Measurements from ENCODE around the gene RAPGEF3.

The RAPGEF3 gene

GRCh38 chr12:47743311-47743860, 15.3 kb downstream of the RAPGEF3 start:
- FAIRE-seq: no peak
- no peak for TF ChIP-seq TAF1 (IDR thresholded peaks at IDR 0.05; ENCODE audit: borderline replicate concordance, low read depth, low read length)
- no peak for DNase-seq (ENCODE audit: insufficient read length)

GRCh38 chr12:47742253-47742825, 16.3 kb downstream of the RAPGEF3 start:
- TF ChIP-seq POLR2AphosphoS5 (IDR thresholded peaks at IDR 0.05; ENCODE audit: low read depth, low read length): no peak
- no peak for TF ChIP-seq TAF1 (IDR thresholded peaks at IDR 0.05; ENCODE audit: borderline replicate concordance, low read depth, low read length)
- TF ChIP-seq POLR2A (IDR thresholded peaks at IDR 0.05; ENCODE audit: low read depth, low read length): no peak
- DNase-seq (ENCODE audit: insufficient read length) (no peak), FAIRE-seq (peak; percentile 94)

GRCh38 chr12:47741340-47741703, 17.4 kb downstream of the RAPGEF3 start:
- no peak for TF ChIP-seq POLR2AphosphoS5 (IDR thresholded peaks at IDR 0.05; ENCODE audit: low read depth, low read length)
- TF ChIP-seq TAF1 (IDR thresholded peaks at IDR 0.05; ENCODE audit: borderline replicate concordance, low read depth, low read length): no peak
- no peak for TF ChIP-seq POLR2A (IDR thresholded peaks at IDR 0.05; ENCODE audit: low read depth, low read length)
- no peak for FAIRE-seq

GRCh38 chr12:47740606-47741339, 17.9 kb downstream of the RAPGEF3 start:
- no peak for FAIRE-seq
- no peak for TF ChIP-seq TAF1 (IDR thresholded peaks at IDR 0.05; ENCODE audit: borderline replicate concordance, low read depth, low read length)
- no peak for TF ChIP-seq POLR2AphosphoS5 (IDR thresholded peaks at IDR 0.05; ENCODE audit: low read depth, low read length)
- no peak for DNase-seq (ENCODE audit: insufficient read length)

More at GRCh38 chr12:47741340-47741703, 17.4 kb downstream of the RAPGEF3 start:
- no peak for DNase-seq (ENCODE audit: insufficient read length)

GRCh38 chr12:47739979-47740378, 18.7 kb downstream of the RAPGEF3 start:
- FAIRE-seq (peak; percentile 21), DNase-seq (ENCODE audit: insufficient read length) (peak; percentile 70)
- TF ChIP-seq POLR2AphosphoS5 (IDR thresholded peaks at IDR 0.05; ENCODE audit: low read depth, low read length) (no peak), POLR2A (IDR thresholded peaks at IDR 0.05; ENCODE audit: low read depth, low read length) (no peak; the same call in 1 of the 2 replicates), TAF1 (IDR thresholded peaks at IDR 0.05; ENCODE audit: borderline replicate concordance, low read depth, low read length) (no peak)

GRCh38 chr12:47739297-47739696, 19.4 kb downstream of the RAPGEF3 start:
- TF ChIP-seq POLR2A (IDR thresholded peaks at IDR 0.05; ENCODE audit: low read depth, low read length): no peak
- no peak for TF ChIP-seq POLR2AphosphoS5 (IDR thresholded peaks at IDR 0.05; ENCODE audit: low read depth, low read length)
- TF ChIP-seq TAF1 (IDR thresholded peaks at IDR 0.05; ENCODE audit: borderline replicate concordance, low read depth, low read length): no peak
- DNase-seq (ENCODE audit: insufficient read length): no peak
- no peak for FAIRE-seq

GRCh38 chr12:47737936-47738594, 20.6 kb downstream of the RAPGEF3 start:
- TF ChIP-seq POLR2AphosphoS5 (IDR thresholded peaks at IDR 0.05; ENCODE audit: low read depth, low read length): no peak
- TF ChIP-seq POLR2A (IDR thresholded peaks at IDR 0.05; ENCODE audit: low read depth, low read length): no peak
- TF ChIP-seq TAF1 (IDR thresholded peaks at IDR 0.05; ENCODE audit: borderline replicate concordance, low read depth, low read length): no peak
- DNase-seq (ENCODE audit: insufficient read length): no peak
- no peak for FAIRE-seq

- DNase-seq (ENCODE audit: insufficient read length) (no peak), FAIRE-seq (no peak)
- TF ChIP-seq POLR2A (IDR thresholded peaks at IDR 0.05; ENCODE audit: low read depth, low read length) (no peak), TAF1 (IDR thresholded peaks at IDR 0.05; ENCODE audit: borderline replicate concordance, low read depth, low read length) (no peak), POLR2AphosphoS5 (IDR thresholded peaks at IDR 0.05; ENCODE audit: low read depth, low read length) (no peak)
These were observed 21.6 kb downstream of the RAPGEF3 start for GRCh38 chr12:47736877-47737676.

- DNase-seq (ENCODE audit: insufficient read length) (no peak), FAIRE-seq (no peak)
- no peak for TF ChIP-seq POLR2AphosphoS5 (IDR thresholded peaks at IDR 0.05; ENCODE audit: low read depth, low read length)
- no peak for TF ChIP-seq POLR2A (IDR thresholded peaks at IDR 0.05; ENCODE audit: low read depth, low read length)
- no peak for TF ChIP-seq TAF1 (IDR thresholded peaks at IDR 0.05; ENCODE audit: borderline replicate concordance, low read depth, low read length)
These were observed 22.5 kb downstream of the RAPGEF3 start for GRCh38 chr12:47736216-47736615.

- DNase-seq (ENCODE audit: insufficient read length): no peak
- FAIRE-seq: no peak
- TF ChIP-seq POLR2A (IDR thresholded peaks at IDR 0.05; ENCODE audit: low read depth, low read length) (no peak), POLR2AphosphoS5 (IDR thresholded peaks at IDR 0.05; ENCODE audit: low read depth, low read length) (no peak), TAF1 (IDR thresholded peaks at IDR 0.05; ENCODE audit: borderline replicate concordance, low read depth, low read length) (no peak)
These were observed 23.0 kb downstream of the RAPGEF3 start for GRCh38 chr12:47735649-47736048.
